Spleen (tissue), 11 donors: ENCODE measurements around the gene FHL1. TPM values are rescaled to one million over a fixed set of nuclear protein-coding genes. Genes with fewer than 3 reads are reported as not detected.

ENCODE experiments used
- DNase-seq: peaks from one replicate; pipeline ENCODE4 v3.0.0-alpha.2; 2020
- H3K27ac ChIP-seq, 8 donors: fragments of 200-600 bp; sonication (generic) in 7 of 8; 1 replicate in 4 of 8; 2 replicates in 4 of 8; pipeline versions ENCODE4 v1.5.0 to v1.8.0; 2016 to 2021; ENCODE audit warnings: inconsistent platforms in 4 of 8, mild to moderate bottlenecking in 4 of 8, moderate library complexity in 1 of 8
- H3K27me3 ChIP-seq, 7 donors: fragments of 200-600 bp; sonication (generic) in 6 of 7; replicated peaks in 1 of 7; 1 replicate in 4 of 7; 2 replicates in 3 of 7; pipeline versions ENCODE4 v1.5.0 to v1.8.0; 2016 to 2021; ENCODE audit warnings: inconsistent platforms in 3 of 7, mild to moderate bottlenecking in 1 of 7
- H3K36me3 ChIP-seq, 6 donors: fragments of 200-600 bp; sonication (generic) in 5 of 6; 1 replicate in 4 of 6; 2 replicates in 2 of 6; pipeline versions ENCODE4 v1.5.0 to v1.8.0; 2016 to 2021; ENCODE audit warnings: inconsistent platforms in 2 of 6
- H3K4me1 ChIP-seq, 6 donors: fragments of 200-600 bp; sonication (generic) in 5 of 6; 1 replicate in 3 of 6; 2 replicates in 3 of 6; pipeline versions ENCODE4 v1.5.0 to v1.8.0; 2016 to 2021; ENCODE audit warnings: inconsistent platforms in 3 of 6
- H3K4me3 ChIP-seq, 8 donors: fragments of 200-600 bp; sonication (generic) in 7 of 8; 1 replicate in 4 of 8; 2 replicates in 4 of 8; pipeline versions ENCODE4 v1.5.0 to v1.8.0; 2016 to 2021; ENCODE audit warnings: inconsistent platforms in 4 of 8, mild to moderate bottlenecking in 4 of 8, moderate library complexity in 2 of 8
- H3K9me3 ChIP-seq, 8 donors: fragments of 200-600 bp; sonication (generic) in 7 of 8; 1 replicate in 4 of 8; 2 replicates in 4 of 8; pipeline versions ENCODE4 v1.5.0 to v1.8.0; 2016 to 2021; ENCODE audit warnings: inconsistent platforms in 4 of 8
- CTCF ChIP-seq, 11 experiments: fragments of 200-600 bp in 7 of 11; fragments of 450-650 bp in 4 of 11; sonication (generic) in 4 of 11; IDR thresholded peaks in 8 of 11; conservative IDR thresholded peaks in 3 of 11; 1 replicate in 7 of 11; 2 replicates in 4 of 11; pipeline versions ENCODE4 v1.4.0 to v1.8.0; 2016 to 2021; ENCODE audit warnings: antibody characterized with exemption in 11 of 11, inconsistent platforms in 4 of 11, mild to moderate bottlenecking in 1 of 11
- POLR2A ChIP-seq, 3 donors: fragments of 450-650 bp; IDR thresholded peaks; one replicate each; pipeline ENCODE4 v1.5.1; 2017; ENCODE audit warnings: antibody characterized with exemption in 3 of 3, mild to moderate bottlenecking in 1 of 3
- POLR2AphosphoS5 ChIP-seq, 3 donors: sonication (generic); formaldehyde crosslinking; IDR thresholded peaks; one replicate each; pipeline ENCODE4 v1.5.1; 2017; ENCODE audit warnings: antibody characterized with exemption in 3 of 3
- WGBS, 5 donors: extraction: QIAGEN DNeasy Blood & Tissue Kit in 3 of 5; methylation state at CpG; one replicate each; pipeline versions ENCODE4 v1.1.5 to v1.1.7; 2013 to 2018; 5-methylcytosine and 5-hydroxymethylcytosine counted together
- intact Hi-C: fragments of 100-400 bp; cut with DNase I; formaldehyde crosslinking; loops from one replicate; pipeline ENCODE4 v1.15.0; 2023; ENCODE audit warnings: low total_unique reads
- polyA plus RNA-seq, 3 donors: library from polyadenylated mRNA; stranded (reverse); fragments of 200-250 nt; gene quantifications; one replicate each; pipeline ENCODE4 v1.2.1, GENCODE V29; 2013
- total RNA-seq, 7 donors: library from RNA; depleted of rRNA in 3 of 7; stranded (reverse); fragments of >200 nt in 3 of 7; fragmentation: NEBNext Ultra II Directional in 4 of 7; extraction: Animal tissue kit (Norgen Biotek cat#: 25700) in 4 of 7; gene quantifications; one replicate each; pipeline versions ENCODE4 v1.1.0 to v1.2.1, GENCODE V29; 2016 to 2021
- donor health status: healthy with polysubstance abuse.
- donor health status: DM: no; HTN: no; CAD: no; lungs with moderate emphysema.
- donor health status: DM: no; HTN: no; CAD: no.
- donor health status: Bipolar disorder and iron deficiency.
- donor health status: healthy.
- donor health status: DM: no; HTN: no; CAD: no.
- donor health status: DM: yes; HTN: yes; CAD: no.

The FHL1 gene
- total and polyA plus RNA-seq, 10 donors = 33.0 to 108 (median 61.5) TPM

DNA sequence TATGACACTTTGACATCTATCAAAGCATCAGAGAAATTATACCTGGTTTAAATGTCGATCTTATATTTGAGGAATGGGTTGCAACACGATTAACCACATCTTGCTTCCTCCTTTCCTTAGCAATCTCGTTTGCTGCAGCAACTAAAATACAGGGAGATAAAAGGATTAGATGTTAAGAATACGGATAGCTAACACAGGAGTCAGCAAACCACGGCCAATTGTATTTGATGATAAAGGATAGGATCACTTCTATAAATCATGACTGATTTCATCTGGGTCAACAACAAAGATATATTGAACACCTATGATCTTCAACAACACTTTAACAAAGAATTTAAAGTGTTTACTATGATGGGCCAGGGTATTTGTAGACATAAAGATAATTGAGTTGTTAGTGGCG, 98.9 kb downstream of the FHL1 start:
- Histone ChIP-seq H3K4me1 (peaks cover 0 to 11% (median 6%) of the 10 kb centered on the region in 6 donors), H3K9me3 (no peaks in the 10 kb centered on the region), H3K36me3 (peaks cover 0 to 48% (median 9%) of the 10 kb centered on the region in 6 donors), H3K4me3 (no peak overlapping the region), H3K27me3 (peaks cover 0 to 10% (median 0%) of the 10 kb centered on the region in 7 donors), H3K27ac (no peak overlapping the region)
- TF ChIP-seq CTCF (IDR thresholded peaks at IDR 0.05 in 8 of 11, conservative IDR thresholded peaks at IDR 0.05 in 3 of 11) = no peak
- no peak for TF ChIP-seq POLR2A (IDR thresholded peaks at IDR 0.05)
- no peak for TF ChIP-seq POLR2AphosphoS5 (IDR thresholded peaks at IDR 0.05)
- intact Hi-C loops = no loop called here
- WGBS, 5 donors = 52 to 90% (median 66%) methylated on average over 6 of the region's 6 CpGs
- DNase-seq = no peak

GRCh38 chrX:136250191-136251040, 103.1 kb downstream of the FHL1 start:
- TF ChIP-seq POLR2AphosphoS5 (IDR thresholded peaks at IDR 0.05) (no peak), POLR2A (IDR thresholded peaks at IDR 0.05) (no peak), CTCF (IDR thresholded peaks at IDR 0.05 in 8 of 11, conservative IDR thresholded peaks at IDR 0.05 in 3 of 11) (no peak)
- peak overlapping the region; percentile 54 to 86 (median 64) for H3K4me3 ChIP-seq
- peaks cover 0 to 15% (median 8%) of the 10 kb centered on the region in 6 donors for H3K4me1 ChIP-seq
- H3K9me3 ChIP-seq = no peaks in the 10 kb centered on the region
- intact Hi-C loops = no loop called here
- peaks cover 0 to 10% (median 0%) of the 10 kb centered on the region in 7 donors for H3K27me3 ChIP-seq
- peak overlapping the region in 7 of 8 donors; percentile 70 to 88 (median 80) for H3K27ac ChIP-seq
- H3K36me3 ChIP-seq = peaks cover 0 to 7% (median 0%) of the 10 kb centered on the region in 6 donors
- 8 to 44% (median 34%) methylated on average over 9 to 53 of the region's 53 CpGs for WGBS, 5 donors
- no peak for DNase-seq

DNA sequence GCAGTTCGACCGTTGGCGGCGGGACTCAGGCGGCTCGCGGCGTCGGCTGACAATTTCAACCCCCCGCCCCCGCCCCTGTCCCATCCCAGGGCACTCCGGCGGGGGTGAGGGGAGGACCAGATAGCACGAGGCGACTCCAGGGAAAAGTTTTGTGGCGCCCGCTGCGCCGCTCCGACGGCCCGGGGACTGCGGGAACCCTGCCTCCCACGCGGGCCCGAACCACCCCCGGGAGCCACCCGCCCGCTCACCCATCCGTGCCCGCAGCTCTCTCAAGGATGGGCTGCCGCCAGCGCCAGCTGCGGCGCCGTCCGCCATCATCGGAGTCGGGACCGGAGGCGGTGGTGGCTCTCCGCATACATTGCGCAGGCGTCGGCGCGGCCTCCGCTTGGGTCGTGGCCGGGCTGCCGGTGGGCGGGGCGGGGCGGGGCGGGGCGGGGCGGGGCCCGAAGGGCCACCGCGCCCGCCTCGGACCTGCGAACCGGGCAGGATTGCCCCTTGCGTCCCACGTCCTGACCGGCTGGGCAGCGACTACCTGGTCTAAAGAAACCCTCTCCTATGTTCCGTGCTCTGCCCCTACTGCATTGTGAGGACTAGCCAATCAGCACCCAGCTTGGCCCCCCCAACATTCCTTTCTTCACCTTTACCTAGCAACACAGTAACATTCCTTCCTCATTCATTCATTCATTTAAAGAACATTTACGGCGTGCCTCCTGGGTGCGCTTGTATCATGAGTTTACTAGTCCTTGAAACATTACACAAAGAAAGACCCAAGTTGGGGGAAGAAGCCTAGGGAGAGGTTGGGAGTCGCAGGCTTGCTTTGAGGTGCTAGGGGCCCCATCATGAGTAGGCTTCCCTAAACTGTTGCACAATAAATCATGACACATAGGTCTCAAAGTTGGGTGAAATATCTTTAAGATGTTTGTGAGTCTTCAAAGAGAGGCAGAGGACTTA, 104.0 kb downstream of the FHL1 start, which contains the start of gene MAP7D3:
Gene MAP7D3, minus strand, starts transcription at position 360 of the 951 bp plus-strand sequence. Its CDS starts 42 bp downstream, at position 318.
- Histone ChIP-seq H3K36me3 (no peaks in the 10 kb centered on the region), H3K27me3 (peaks cover 0 to 10% (median 0%) of the 10 kb centered on the region in 7 donors), H3K4me3 (peak within 1 kb of the TSS; percentile 54 to 86 (median 64)), H3K27ac (peak within 1 kb of the TSS in 7 of 8 donors; percentile 70 to 88 (median 80)), H3K9me3 (no peaks in the 10 kb centered on the region), H3K4me1 (peaks cover 0 to 15% (median 8%) of the 10 kb centered on the region in 6 donors)
- peak; percentile 93 for DNase-seq
- WGBS, 5 donors = 1 to 32% (median 9%) methylated on average over 5 to 73 of the region's 73 CpGs
- intact Hi-C loops = no loop called here
- peak; percentile 65 to 86 (median 85) for TF ChIP-seq POLR2AphosphoS5 (IDR thresholded peaks at IDR 0.05)
- TF ChIP-seq POLR2A (IDR thresholded peaks at IDR 0.05) = no peak

- no peaks in the 10 kb centered on the region for H3K36me3 ChIP-seq
- TF ChIP-seq CTCF (IDR thresholded peaks at IDR 0.05 in 8 of 11, conservative IDR thresholded peaks at IDR 0.05 in 3 of 11) = no peak
- no peak for TF ChIP-seq POLR2AphosphoS5 (IDR thresholded peaks at IDR 0.05)
- no peak for TF ChIP-seq POLR2A (IDR thresholded peaks at IDR 0.05)
- no peaks in the 10 kb centered on the region for H3K9me3 ChIP-seq
- no peak overlapping the region for H3K27ac ChIP-seq
- peaks cover 0 to 4% (median 0%) of the 10 kb centered on the region in 7 donors for H3K27me3 ChIP-seq
- no peak overlapping the region for H3K4me3 ChIP-seq
- 53 to 73% (median 64%) methylated on average over 5 of the region's 5 CpGs for WGBS, 5 donors
- DNase-seq = no peak
- H3K4me1 ChIP-seq = peaks cover 0 to 7% (median 2%) of the 10 kb centered on the region in 6 donors
- intact Hi-C loops = no loop called here
Measured at GRCh38 chrX:136255541-136255940, 108.2 kb downstream of the FHL1 start.
